GM12878 (cell line): ENCODE measurements around the gene ADAT3. TPM values are rescaled to one million over a fixed set of nuclear protein-coding genes. Genes with fewer than 3 reads are reported as not detected.

ENCODE experiments used
- ATAC-seq: fragments of 200-7000 bp; cut with Tn5 transposase; 3 replicates; pipeline ENCODE4 v1.9.1; 2020; ENCODE audit warnings: mild to moderate bottlenecking, moderate library complexity
- BruUV-seq: library from RNA; stranded (reverse); fragments of 400-500 nt; replicated peaks from 2 replicates; lab custom pipeline; 2021; lab: Mats Ljungman, UMichigan
- CTCF ChIA-PET: fragments of 300-600 bp; sonication (Branson Sonifier 250); formaldehyde crosslinking; extraction: SDS; loops from one replicate; lab custom pipeline; 2021; ENCODE audit warnings: inconsistent platforms; lab: Yijun Ruan, JAX
- POLR2A ChIA-PET: fragments of 350-600 bp; formaldehyde crosslinking; extraction: SDS; loops from one replicate; lab custom pipeline; 2021; ENCODE audit warnings: inconsistent platforms; lab: Charles Lee
- RAD21 ChIA-PET: fragments of 300-600 bp; sonication (Branson Sonifier 250); formaldehyde crosslinking; loops from one replicate; lab custom pipeline; 2023; ENCODE audit warnings: antibody characterized with exemption; ENCODE audit not compliant: unreplicated experiment; lab: Charles Lee
- SMC1A ChIA-PET: fragments of 300-600 bp; sonication (Branson Sonifier 250); formaldehyde crosslinking; loops from one replicate; lab custom pipeline; 2023; ENCODE audit not compliant: unreplicated experiment, uncharacterized antibody; lab: Charles Lee
- DNase-seq: peaks from one replicate; pipeline ENCODE4 v3.0.0-alpha.2; 2011; ENCODE audit warnings: low read depth, low spot score
- FAIRE-seq: peaks from 3 replicates; lab custom pipeline; 2011; peaks lifted over from hg19 to GRCh38; lab: Jason Lieb, UNC
- H2AFZ ChIP-seq: 2 replicates; pipeline ENCODE4 v1.6.0; 2011; ENCODE audit warnings: low read depth, low read length, control low read depth; ENCODE audit not compliant: control insufficient read depth
- H3K27ac ChIP-seq: 2 replicates; pipeline ENCODE4 v1.5.1; 2011; ENCODE audit warnings: control low read depth; ENCODE audit not compliant: control insufficient read depth, insufficient read depth
- H3K27me3 ChIP-seq, 2 experiments: replicated peaks in 1 of 2; 2 replicates each; pipeline versions ENCODE4 v1.6.0 to v1.6.1; 2011; ENCODE audit warnings: low read length in 1 of 2; ENCODE audit not compliant: control insufficient read depth in 2 of 2, insufficient read depth in 2 of 2
- H3K36me3 ChIP-seq, 2 experiments: 2 replicates each; pipeline ENCODE4 v1.5.1; 2011; ENCODE audit warnings: low read length in 1 of 2; ENCODE audit not compliant: control insufficient read depth in 2 of 2, insufficient read depth in 2 of 2
- H3K4me1 ChIP-seq: 2 replicates; pipeline ENCODE4 v1.6.1; 2011; ENCODE audit warnings: mild to moderate bottlenecking, low read length, moderate library complexity, mixed read lengths; ENCODE audit not compliant: control insufficient read depth, insufficient read depth
- H3K4me2 ChIP-seq: 2 replicates; pipeline ENCODE4 v1.6.0; 2011; ENCODE audit warnings: control low read depth; ENCODE audit not compliant: control insufficient read depth, insufficient read depth
- H3K4me3 ChIP-seq: fragments of 200-600 bp; sonication (generic); 2 replicates; pipeline ENCODE4 v1.5.1; 2016
- H3K79me2 ChIP-seq: 2 replicates; pipeline ENCODE4 v1.6.0; 2011; ENCODE audit warnings: low read length; ENCODE audit not compliant: control insufficient read depth, insufficient read depth
- H3K9ac ChIP-seq: 2 replicates; pipeline ENCODE4 v1.8.0; 2011; ENCODE audit warnings: low read length, control low read depth, mixed read lengths; ENCODE audit not compliant: control insufficient read depth, insufficient read depth
- H3K9me3 ChIP-seq: replicated peaks from 3 replicates; pipeline ENCODE4 v1.5.1; 2011; ENCODE audit warnings: mild to moderate bottlenecking, low read length; ENCODE audit not compliant: control insufficient read depth, insufficient read depth
- H4K20me1 ChIP-seq: 2 replicates; pipeline ENCODE4 v1.6.0; 2011; ENCODE audit not compliant: control insufficient read depth, insufficient read depth
- ASH2L ChIP-seq: fragments of 300-600, 200-600 bp; sonication (generic); IDR thresholded peaks from 2 replicates; pipeline ENCODE4 v1.6.1; 2017; ENCODE audit warnings: low read depth, mild to moderate bottlenecking, borderline replicate concordance
- BHLHE40 ChIP-seq, 2 experiments: fragments of 450-650 bp in 1 of 2; IDR thresholded peaks; 2 replicates each; pipeline ENCODE4 v1.6.1; 2011 to 2017; ENCODE audit warnings: low read depth in 2 of 2, borderline replicate concordance in 1 of 2, improper control_type of control experiment in 1 of 2, low read length in 1 of 2, mild to moderate bottlenecking in 1 of 2
- CBFB ChIP-seq: IDR thresholded peaks from 2 replicates; pipeline ENCODE4 v1.6.1; 2016; ENCODE audit warnings: antibody characterized with exemption, low read depth
- CEBPB ChIP-seq, 2 experiments: fragments of 150-350 bp in 1 of 2; IDR thresholded peaks; 2 replicates each; pipeline ENCODE4 v1.6.1; 2012 to 2014; ENCODE audit warnings: low read depth in 2 of 2, low read length in 2 of 2, borderline replicate concordance in 1 of 2, inconsistent platforms in 1 of 2
- IKZF2 ChIP-seq, 2 experiments: fragments of 450-650 bp; IDR thresholded peaks; 2 replicates each; pipeline ENCODE4 v1.6.1; 2017; ENCODE audit warnings: mild to moderate bottlenecking in 2 of 2, moderate library complexity in 2 of 2
- JUNB ChIP-seq: IDR thresholded peaks from 2 replicates; pipeline ENCODE4 v1.6.1; 2016; ENCODE audit warnings: antibody characterized with exemption, mild to moderate bottlenecking
- MLLT1 ChIP-seq: fragments of 450-650 bp; IDR thresholded peaks from 2 replicates; pipeline ENCODE4 v1.6.1; 2016; ENCODE audit warnings: mild to moderate bottlenecking
- REST ChIP-seq: IDR thresholded peaks from 2 replicates; pipeline ENCODE4 v1.6.1; 2012; ENCODE audit warnings: mild to moderate bottlenecking, low read depth, low read length
- SKIL ChIP-seq: fragments of 450-650 bp; IDR thresholded peaks from 2 replicates; pipeline ENCODE4 v1.6.1; 2017; ENCODE audit warnings: mild to moderate bottlenecking, low read depth, inconsistent platforms; ENCODE audit not compliant: poor library complexity, severe bottlenecking
- SUPT20H ChIP-seq: IDR thresholded peaks from 2 replicates; pipeline ENCODE4 v1.6.1; 2011; ENCODE audit warnings: low read depth, mild to moderate bottlenecking, low read length, moderate library complexity, borderline replicate concordance; ENCODE audit not compliant: control insufficient read depth
- ZBED1 ChIP-seq: IDR thresholded peaks from 2 replicates; pipeline ENCODE4 v1.6.1; 2016; ENCODE audit warnings: borderline replicate concordance
- ZNF384 ChIP-seq: IDR thresholded peaks from 2 replicates; pipeline ENCODE4 v1.6.1; 2012; ENCODE audit warnings: low read depth, mild to moderate bottlenecking, low read length, improper control_type of control experiment, borderline replicate concordance
- WGBS: methylation state at CpG from one replicate; pipeline ENCODE4 v1.1.6; 2016; ENCODE audit warnings: low lambda C conversion rate; ENCODE audit not compliant: insufficient replicate concordance, insufficient coverage; ENCODE audit errors: missing lambda C conversion rate; 5-methylcytosine and 5-hydroxymethylcytosine counted together
- in situ Hi-C: fragments of 300-500 bp; cut with MboI; formaldehyde crosslinking; loops from 9 replicates; pipeline ENCODE4 v1.14.3; 2018; ENCODE audit warnings: mixed read lengths
- intact Hi-C: fragments of 100-400 bp; cut with micrococcal nuclease; formaldehyde crosslinking; loops from one replicate; pipeline ENCODE4 v1.14.2; 2022; ENCODE audit not compliant: unreplicated experiment
- polyA plus RNA-seq, 11 experiments: library from polyadenylated mRNA; depleted of rRNA in 4 of 11; unstranded in 6 of 11; stranded (reverse) in 5 of 11; fragments of >200 nt; fragmentation: Nextera tagmentation in 4 of 11; fragmentation: Illumina TruSeq in 1 of 11; extraction: Ambion mirVana in 4 of 11; extraction: Trizol in 1 of 11; gene quantifications; 1 replicate in 1 of 11; 2 replicates in 10 of 11; pipeline versions ENCODE4 v1.2.1 to v1.2.3, GENCODE V29; 2011 to 2016; ENCODE audit warnings: inconsistent platforms in 2 of 11, missing spikeins in 2 of 11, low read depth in 1 of 11
- total RNA-seq, 4 experiments: library from RNA; depleted of rRNA in 3 of 4; stranded (reverse); fragments of >200 nt in 3 of 4; fragmentation: Illumina TruSeq in 1 of 4; extraction: Trizol in 1 of 4; gene quantifications; 2 replicates each; pipeline versions ENCODE4 v1.2.1 to v1.2.3, GENCODE V29; 2013 to 2021

ADAT3 gene
- total and polyA plus RNA-seq, 10 of the 15 experiments (the other 5 are each of a cell fraction or from before 2014, with no cell fraction given): 0.27 to 11.8 (median 7.7) TPM; not detected in 3

GRCh38 chr19:1962674-1963073 is 57.5 kb downstream of the ADAT3 start:
- ATAC-seq: no peak
- peaks cover 5% of the 10 kb centered on the region for H3K79me2 ChIP-seq
- RAD21 ChIA-PET: no interaction called here

More at GRCh38 chr19:1962674-1963073, 57.5 kb downstream of the ADAT3 start:
- POLR2A ChIA-PET: no interaction called here
- Histone ChIP-seq H3K9ac (no peak overlapping the region), H3K4me2 (no peak overlapping the region), H3K36me3 (peaks cover 5 to 8% of the 10 kb centered on the region in 2 experiments; a peak in 3 of 4 replicates), H3K4me3 (no peak overlapping the region), H3K27ac (no peak overlapping the region), H2AFZ (no peak overlapping the region), H3K4me1 (no peaks in the 10 kb centered on the region), H3K27me3 (no peaks in the 10 kb centered on the region), H3K9me3 (no peaks in the 10 kb centered on the region), H4K20me1 (no peaks in the 10 kb centered on the region; the same call in 1 of the 2 replicates)
- in situ Hi-C loops: no loop called here
- SMC1A ChIA-PET: no interaction called here
- DNase-seq (no peak), FAIRE-seq (no peak)
- no peak for TF ChIP-seq BHLHE40 (IDR thresholded peaks at IDR 0.05; ENCODE audit: borderline replicate concordance in 1 of 2, low read depth in 2 of 2, low read length in 1 of 2)
- TF ChIP-seq ZNF384: no peak
- no peak for TF ChIP-seq SKIL
- TF ChIP-seq ZBED1: no peak
- no peak for TF ChIP-seq SUPT20H
- no peak for TF ChIP-seq IKZF2 (IDR thresholded peaks at IDR 0.05)
- no peak for TF ChIP-seq MLLT1
- TF ChIP-seq CBFB: no peak
- no peak for TF ChIP-seq CEBPB (IDR thresholded peaks at IDR 0.05; ENCODE audit: borderline replicate concordance in 1 of 2, low read depth in 2 of 2, low read length in 2 of 2)
- no peak for TF ChIP-seq REST
- no peak for TF ChIP-seq JUNB
- TF ChIP-seq ASH2L: no peak
- WGBS: 94% methylated on average over 23 of the region's 23 CpGs
- CTCF ChIA-PET: no interaction called here
- intact Hi-C loops: no loop called here
- BruUV-seq: no TSS peak
